Lower leg skin (tissue), 3 donors: ENCODE data around the gene OXCT1.

Experiments used
- POLR2A ChIP-seq, 2 donors: fragments of 450-650 bp; IDR thresholded peaks; one replicate each; pipeline ENCODE4 v1.6.1; 2016 to 2017; ENCODE audit warnings: antibody characterized with exemption in 2 of 2, mild to moderate bottlenecking in 1 of 2, moderate library complexity in 1 of 2
- TF ChIP-seq, protein P1 (sequence below), 3 donors: fragments of 450-650 bp; IDR thresholded peaks; one replicate each; pipeline ENCODE4 v1.5.1; 2016; ENCODE audit warnings: antibody characterized with exemption in 3 of 3, mild to moderate bottlenecking in 3 of 3, moderate library complexity in 2 of 3

DNA sequence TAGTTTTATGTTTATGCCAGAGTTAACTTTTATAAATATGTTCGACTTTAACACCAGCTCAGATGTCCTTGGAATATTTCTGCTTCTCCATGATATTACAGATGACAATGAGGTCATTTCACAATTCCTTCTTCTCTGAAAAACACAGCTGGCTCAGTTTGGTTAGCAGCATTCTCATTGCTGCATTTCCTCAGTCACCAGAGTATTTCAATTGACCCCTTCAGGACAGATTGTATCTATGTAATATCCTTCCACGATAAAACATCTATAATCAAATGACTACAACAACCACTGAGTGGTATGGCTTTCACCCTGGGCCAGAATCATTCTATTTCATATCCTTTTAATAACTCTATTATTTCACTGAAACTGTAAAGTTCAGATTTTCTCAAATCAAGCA lies 148.7 kb downstream of the OXCT1 start:
- TF ChIP-seq POLR2A (IDR thresholded peaks at IDR 0.05): no peak
- TF ChIP-seq, protein P1, sequence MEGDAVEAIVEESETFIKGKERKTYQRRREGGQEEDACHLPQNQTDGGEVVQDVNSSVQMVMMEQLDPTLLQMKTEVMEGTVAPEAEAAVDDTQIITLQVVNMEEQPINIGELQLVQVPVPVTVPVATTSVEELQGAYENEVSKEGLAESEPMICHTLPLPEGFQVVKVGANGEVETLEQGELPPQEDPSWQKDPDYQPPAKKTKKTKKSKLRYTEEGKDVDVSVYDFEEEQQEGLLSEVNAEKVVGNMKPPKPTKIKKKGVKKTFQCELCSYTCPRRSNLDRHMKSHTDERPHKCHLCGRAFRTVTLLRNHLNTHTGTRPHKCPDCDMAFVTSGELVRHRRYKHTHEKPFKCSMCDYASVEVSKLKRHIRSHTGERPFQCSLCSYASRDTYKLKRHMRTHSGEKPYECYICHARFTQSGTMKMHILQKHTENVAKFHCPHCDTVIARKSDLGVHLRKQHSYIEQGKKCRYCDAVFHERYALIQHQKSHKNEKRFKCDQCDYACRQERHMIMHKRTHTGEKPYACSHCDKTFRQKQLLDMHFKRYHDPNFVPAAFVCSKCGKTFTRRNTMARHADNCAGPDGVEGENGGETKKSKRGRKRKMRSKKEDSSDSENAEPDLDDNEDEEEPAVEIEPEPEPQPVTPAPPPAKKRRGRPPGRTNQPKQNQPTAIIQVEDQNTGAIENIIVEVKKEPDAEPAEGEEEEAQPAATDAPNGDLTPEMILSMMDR (IDR thresholded peaks at IDR 0.05): no peak
